GM18519 (cell line): ENCODE results near the gene NELL2.
"Not testable (repeated sequence)": the region's sequence is repeated elsewhere in the genome, so short reads cannot be mapped to it uniquely, and the experiment has no call there.

Experiments used
- ATAC-seq: cut with Tn5 transposase; IDR thresholded peaks from one replicate; pipeline ENCODE4 v1.9.1; 2021; ENCODE audit warnings: mild to moderate bottlenecking, moderate library complexity; ENCODE audit not compliant: unreplicated experiment, low FRiP score

Gene NELL2

DNA sequence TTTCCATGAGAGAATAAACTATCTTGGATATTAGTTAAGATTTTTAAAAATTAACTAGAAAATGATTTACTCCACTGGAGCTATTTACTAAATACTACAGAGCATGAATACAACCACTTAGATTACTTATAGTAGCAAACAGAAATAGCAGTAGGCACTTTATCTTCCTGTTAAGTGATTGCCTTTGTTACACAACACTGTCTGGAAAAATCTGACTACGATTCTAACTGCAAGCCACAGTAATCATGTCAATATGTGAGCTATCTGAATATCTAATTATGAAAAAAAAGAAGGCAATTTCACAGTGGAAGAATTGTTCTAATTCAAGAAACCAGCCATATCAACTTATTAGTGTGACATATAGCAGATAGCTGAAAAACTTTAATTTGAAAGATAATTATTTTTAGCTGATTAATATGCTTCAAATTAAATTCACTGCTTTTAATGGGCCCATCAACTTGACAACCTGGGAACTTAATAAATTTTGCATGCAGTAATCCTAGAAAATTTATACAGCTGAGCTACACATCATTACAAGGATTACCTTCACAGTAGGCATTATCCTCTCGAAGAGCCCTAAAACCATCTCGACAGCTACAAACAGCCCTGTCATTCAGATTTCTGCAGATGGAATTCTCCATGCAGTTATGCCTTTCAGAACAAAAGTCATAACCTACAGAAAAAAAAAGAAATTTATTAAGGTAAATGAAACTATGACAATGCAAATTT lies 172.8 kb downstream of the NELL2 start:
- ATAC-seq = no peak

DNA sequence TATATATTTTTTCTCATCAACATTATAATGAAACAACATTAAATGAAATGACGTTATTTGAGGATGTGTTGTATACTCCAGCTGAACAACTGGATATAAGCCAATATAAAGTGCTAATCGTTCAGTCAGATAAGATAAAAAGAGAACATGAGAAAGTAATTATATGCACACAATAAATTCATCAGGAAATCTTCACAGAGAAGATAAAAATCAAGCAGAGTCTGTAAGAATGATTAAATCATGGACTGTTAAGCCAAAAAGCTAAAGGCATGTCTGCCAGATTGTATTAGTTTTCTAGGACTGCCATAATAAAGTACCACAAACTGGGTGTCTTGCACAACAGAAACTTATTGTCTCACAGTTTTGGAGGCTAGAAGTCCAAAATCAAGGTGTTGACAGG lies 178.6 kb downstream of the NELL2 start:
- no peak for ATAC-seq

DNA sequence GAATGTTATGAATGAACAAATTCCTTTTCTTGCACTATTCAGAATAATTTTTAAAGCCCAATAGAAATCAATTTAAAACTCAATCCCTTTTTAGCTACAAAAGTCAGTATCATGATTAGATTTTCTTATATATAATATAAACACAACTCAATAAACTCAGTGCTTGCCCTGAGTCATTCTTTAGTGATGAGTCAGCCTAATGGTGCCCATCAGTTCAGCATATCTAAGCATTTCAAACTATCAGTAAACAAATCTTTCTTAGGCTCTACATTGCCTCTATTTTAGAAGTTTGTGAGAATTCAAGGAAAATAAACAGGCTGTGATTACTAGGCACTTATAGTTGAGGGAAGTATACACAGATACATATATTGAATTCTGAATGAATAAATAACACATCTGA lies 179.6 kb downstream of the NELL2 start:
- ATAC-seq = no peak

DNA sequence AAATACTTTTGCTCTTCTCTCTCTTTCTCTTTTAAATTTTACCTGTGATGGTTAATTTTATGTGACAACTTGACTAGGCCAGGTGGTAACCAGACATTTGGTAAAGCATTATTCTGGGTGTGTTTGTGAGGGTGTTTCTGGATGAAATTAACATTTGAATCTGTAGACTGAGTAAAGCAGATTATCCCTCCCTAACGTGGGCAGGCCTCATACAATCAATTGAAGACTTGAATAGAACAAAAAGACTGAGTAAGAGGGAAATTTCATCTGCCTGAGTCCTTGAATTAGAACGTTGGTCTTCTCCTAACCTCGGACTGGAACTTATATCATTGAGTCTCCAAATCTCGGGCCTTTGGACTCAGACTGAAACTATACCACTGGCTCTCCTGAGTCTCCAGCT lies 182.1 kb downstream of the NELL2 start:
- ATAC-seq = no peak

DNA sequence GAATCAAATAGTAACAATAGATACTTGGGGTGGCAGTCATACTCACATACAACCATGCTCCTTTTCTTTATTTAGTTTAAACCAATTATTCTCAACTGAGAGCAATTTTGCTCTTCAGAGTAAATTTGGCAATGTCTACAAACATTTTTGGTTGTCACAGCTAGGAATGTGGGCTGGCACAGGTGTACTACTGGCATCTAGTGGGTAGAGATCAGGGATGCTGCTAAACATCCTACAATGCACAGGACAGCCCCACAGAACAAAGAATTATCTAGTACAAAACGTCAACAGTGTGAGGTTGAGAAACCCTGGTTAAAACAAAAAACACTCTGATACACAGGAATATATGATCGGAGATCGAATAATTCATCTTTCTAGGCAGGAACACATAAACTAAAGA lies 186.5 kb downstream of the NELL2 start:
- no peak for ATAC-seq

DNA sequence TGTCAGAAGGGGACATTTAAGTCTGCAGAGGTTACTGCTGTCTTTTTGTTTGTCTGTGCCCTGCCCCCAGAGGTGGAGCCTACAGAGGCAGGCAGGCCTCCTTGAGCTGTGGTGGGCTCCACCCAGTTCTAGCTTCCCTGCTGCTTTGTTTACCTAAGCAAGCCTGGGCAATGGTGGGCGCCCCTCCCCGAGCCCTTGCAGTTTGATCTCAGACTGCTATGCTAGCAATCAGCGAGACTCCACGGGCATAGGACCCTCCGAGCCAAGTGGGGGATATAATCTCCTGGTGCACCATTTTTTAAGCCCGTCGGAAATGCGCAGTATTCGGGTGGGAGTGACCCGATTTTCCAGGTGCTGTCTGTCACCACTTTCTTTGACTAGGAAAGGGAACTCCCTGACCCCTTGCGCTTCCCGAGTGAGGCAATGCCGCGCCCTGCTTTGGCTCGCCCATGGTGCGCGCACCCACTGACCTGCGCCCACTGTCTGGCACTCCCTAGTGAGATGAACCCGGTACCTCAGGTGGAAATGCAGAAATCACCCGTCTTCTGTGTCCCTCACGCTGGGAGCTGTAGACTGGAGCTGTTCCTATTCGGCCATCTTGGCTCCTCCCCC lies 189.2 kb downstream of the NELL2 start:
- ATAC-seq = not testable (repeated sequence)

DNA sequence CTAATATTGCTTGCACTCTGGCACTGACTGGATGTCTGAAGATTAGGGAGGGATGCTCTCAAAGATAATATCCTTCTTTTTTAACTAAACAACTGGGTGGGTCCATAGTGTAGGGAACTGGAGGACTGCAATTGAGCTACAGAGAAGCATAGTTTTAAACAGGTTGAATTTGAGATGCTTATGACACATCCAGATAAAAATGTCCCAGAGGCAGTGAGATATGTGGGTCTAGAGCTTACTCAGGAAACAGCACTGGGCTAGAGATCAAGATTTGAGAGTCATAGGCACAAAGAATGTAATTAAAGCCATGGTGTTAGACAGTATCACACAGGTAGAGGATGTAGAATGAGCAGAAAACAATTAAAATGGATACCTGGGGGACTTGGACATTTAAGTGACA lies 198.4 kb downstream of the NELL2 start:
- ATAC-seq = no peak

DNA sequence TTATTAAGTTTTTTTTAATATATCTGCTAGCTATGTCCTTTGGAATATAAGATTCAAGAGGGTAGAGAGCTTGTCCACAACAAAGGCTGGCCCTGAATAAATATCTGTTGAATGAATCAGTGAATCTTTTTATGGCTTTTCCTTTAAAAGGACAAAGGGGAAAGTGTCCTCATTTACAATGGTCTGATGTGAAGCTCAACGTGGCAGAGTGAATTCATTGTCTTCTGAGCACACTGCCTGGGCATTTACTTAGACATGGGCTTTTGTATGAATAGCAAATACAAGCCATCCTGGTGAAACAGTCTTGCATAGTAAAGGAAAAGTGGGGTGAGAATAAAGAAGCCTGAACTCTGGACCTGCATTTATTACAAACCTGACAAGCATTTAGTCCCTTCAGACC lies 201.2 kb downstream of the NELL2 start:
- ATAC-seq = no peak

DNA sequence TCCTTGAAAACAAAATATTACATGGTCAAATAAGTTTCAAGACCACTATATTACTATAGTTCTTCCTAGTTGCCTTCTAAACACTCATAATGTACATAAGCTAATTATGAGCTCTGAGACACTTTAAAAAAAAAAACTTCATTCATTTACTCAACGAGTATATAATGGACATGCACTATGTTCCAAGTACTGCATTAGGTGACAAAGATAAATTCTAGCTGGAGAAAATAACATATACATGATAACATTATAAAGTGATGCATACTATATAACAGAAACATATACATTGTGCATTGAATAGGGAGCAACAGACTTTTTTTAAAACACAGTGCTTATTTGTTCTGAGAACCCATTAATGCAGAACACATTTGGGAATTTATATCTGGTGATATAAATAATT lies 202.3 kb downstream of the NELL2 start:
- ATAC-seq = no peak

DNA sequence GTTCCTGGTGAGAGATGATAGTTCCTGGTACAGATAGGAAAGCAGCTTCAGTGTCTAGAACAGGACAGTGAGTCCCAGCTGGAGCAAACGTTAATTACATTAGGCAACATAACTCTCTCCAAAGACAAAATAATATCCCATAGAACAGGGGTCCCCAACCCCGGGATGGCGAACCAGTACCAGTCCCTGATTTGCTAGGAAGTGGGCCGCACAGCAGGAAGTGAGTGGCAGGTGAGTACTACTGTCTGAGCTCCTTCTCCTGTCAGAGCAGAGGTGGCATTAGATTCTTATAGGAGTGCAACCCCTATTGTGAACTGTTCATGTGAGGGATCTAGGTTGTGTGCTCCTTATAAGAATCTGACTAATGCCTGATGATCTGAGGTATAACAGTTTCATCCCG lies 204.1 kb downstream of the NELL2 start:
- no peak for ATAC-seq

DNA sequence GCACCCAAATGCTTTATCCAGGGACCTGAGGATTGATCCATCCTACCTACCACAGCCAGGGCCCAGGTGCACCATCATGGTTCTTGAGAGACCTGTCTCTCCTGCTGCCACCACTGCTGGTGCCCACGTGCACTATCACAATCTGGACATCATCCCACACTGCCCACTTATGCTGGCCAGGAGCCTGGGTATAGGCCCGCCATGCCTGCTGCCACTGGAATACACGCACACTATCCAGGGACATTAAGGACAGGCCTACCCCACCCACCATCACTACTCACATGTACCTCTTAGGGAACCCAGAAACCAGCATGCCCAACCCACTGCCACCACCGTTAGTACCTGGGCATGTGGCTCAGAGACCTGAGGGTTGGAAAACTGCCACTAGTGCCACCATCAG lies 207.7 kb downstream of the NELL2 start:
- no peak for ATAC-seq

DNA sequence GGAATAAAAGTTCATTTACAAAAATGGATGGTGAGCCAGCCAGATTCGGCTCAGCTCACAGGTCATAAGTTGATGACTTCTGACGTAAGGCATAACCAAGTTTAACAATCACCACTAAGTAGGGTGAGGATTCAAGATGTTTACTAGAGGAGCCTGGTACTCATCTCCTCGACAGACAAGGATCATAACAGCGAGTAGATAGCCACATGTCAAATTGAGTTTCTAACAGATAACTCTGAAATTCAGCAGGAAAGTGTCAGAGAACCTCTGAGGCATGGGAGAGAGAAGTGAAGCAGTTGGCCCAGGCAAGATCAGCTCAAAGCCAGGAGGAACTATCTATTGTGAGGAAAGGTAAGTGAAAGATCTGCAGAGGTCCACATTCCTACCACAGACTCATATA lies 208.7 kb downstream of the NELL2 start:
- no peak for ATAC-seq

DNA sequence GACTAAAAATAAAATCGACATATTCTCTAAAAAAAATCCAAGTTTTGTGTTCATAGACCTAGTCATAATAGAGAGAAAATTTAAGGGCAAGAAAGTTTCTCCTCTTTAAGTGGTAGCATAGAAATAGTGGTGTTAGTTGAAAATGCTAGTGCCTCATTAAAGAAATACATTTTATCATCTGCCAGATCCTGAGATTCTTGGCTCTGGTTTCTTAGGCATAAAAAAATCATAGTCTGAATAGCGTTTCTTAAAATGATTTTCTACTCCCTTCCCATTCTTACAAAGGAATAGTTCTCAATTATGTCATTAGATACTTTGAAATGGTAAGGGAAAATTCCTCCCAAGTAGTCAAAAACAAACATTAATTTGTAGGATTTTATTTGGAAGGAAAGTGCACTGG lies 212.8 kb downstream of the NELL2 start:
- no peak for ATAC-seq

DNA sequence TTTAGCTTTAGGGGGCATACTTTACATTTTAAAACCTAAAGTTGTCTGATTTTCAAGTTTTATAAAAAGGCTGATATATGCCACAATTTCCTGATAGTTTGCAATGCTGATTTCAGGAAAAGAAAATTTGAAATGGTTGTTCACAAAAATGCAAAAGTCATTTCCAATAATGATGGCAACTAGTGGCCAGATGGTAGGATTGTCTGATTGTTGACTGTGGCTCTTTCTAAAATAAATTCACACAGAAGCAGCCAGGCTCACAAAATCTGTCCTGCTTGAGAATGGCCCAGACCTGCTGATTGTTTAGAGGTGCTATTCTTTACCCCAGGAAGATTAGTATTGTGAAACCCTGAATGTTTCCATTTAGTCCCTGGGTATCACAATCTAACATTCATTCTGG lies 220.3 kb downstream of the NELL2 start:
- no peak for ATAC-seq

DNA sequence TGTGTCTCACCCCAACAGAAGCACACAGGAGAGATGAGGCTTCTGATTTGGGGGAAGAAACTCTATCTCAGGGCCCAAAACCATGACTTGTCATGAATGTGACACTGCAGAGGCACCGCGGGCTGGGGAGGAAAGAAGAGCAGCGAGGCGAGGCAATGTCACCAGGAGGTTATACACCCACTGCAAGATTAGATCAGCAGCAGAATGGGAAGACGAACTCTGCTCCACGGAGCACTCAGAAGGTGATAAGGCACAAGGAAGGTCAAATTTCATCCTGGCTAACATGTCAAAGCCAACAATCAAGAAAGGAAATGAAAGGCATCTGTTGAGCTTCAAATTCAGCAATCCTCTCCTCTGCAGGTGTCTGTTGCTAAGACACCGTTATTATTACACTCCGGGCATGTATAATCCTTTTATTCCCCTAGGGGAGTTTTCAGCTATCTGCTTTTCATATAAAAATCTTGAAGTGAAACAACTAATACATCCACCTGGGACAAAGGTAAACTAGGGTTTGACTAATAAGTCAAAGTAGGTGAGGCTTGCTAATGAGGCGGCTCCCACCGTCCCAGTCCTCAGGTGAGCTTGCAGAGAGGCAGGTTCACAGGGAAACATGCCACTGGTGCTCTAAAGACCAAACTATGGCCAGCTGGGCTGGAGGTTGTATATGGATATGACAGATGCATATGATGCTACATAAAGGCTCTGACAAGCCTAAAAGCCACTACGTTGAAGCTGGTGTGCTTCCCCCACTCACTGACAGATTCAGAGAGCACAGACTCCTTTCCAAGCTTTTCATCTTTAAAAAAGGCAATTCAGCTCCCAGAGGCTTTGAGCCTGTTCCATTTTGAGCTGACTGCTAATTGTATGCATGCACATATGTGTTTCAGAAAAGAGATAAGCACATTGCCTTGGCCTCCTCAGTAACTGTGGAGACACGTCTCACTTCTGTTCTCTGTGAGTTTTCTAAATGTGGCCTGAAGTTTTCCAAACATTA lies 221.2 kb downstream of the NELL2 start:
- ATAC-seq = no peak

DNA sequence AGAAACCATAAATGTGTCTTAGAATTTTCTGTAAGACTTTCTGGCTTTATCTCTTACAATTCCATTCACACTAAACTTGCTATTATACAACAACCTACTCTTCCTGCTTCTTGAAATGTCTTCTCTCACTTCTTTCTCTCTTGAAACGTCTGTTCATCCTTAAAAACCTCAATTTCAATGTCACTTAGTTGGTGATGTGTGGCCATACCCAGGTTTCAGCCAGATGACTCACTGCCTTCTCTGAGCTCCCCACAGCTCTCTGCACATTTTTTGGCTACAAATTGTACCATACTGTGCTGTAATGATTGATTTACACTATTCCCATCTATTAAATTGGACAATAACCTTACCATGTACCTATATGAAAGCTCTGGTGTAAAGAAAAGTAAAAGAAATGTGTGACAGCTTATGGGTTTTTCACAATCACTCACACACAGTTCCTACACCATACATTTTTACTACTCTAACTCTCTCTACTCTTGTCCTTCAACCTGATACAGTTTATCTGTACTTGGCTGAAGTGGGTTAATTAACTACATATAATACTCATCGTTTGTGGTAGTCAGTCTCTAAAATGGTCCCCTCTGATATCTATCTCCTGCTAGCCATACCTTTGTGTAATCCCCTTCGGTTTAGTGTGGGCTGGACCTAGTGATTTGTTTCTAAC lies 222.1 kb downstream of the NELL2 start:
- ATAC-seq = no peak

DNA sequence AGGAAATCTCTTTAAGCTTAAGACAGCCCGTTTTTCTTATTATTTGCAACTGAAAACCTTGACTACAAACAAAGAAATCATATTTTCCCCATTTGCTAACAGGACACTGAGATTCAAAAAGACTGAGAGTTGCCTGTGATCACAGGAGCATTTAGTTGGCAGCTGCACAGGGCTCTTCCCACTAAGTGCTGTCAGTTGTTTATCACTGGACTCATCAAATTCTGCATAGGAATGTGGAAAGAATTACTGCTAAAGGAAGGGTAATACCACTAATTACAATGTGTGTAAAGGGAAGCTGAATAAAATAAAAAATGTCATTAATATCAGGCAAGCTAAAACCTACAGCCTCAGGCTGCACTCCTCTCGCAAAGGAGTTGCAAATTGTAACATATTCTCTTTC lies 226.4 kb downstream of the NELL2 start:
- ATAC-seq = no peak

DNA sequence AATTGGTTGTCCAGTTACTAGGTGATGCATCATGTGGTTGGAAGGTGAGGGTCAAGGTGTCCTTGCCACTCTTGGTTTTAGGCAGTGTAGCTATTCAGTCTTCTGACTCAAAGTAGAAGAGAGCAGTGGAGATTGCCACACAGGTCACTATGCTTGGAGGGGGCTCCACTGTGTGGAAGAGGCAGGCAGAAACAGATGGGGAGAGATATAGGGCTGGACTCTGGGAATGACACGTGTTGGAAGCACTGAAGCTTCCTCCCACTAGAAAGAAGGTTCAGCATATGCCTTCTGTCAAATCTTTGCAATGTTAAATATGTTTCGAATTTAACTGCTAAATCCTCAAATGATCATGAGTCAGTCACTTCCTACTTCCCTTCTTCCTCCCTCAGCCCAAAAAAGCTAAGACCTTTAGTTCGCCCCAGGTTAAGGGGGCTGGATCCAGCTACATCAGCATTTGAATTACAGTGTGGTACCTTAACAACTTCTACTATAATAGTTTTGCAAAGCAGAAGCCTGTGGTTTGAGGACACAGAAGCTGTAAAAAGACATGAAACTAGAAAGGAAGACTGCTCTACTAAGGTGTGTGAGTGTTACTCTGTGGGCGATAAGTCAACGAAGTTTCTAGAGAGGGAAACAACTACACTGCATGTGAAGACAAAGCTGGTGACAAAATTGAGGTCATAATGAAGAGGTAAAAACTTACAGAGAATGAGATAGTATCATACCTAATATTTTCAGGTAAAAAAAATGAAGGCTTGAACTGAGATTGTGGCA lies 228.0 kb downstream of the NELL2 start:
- ATAC-seq = no peak

DNA sequence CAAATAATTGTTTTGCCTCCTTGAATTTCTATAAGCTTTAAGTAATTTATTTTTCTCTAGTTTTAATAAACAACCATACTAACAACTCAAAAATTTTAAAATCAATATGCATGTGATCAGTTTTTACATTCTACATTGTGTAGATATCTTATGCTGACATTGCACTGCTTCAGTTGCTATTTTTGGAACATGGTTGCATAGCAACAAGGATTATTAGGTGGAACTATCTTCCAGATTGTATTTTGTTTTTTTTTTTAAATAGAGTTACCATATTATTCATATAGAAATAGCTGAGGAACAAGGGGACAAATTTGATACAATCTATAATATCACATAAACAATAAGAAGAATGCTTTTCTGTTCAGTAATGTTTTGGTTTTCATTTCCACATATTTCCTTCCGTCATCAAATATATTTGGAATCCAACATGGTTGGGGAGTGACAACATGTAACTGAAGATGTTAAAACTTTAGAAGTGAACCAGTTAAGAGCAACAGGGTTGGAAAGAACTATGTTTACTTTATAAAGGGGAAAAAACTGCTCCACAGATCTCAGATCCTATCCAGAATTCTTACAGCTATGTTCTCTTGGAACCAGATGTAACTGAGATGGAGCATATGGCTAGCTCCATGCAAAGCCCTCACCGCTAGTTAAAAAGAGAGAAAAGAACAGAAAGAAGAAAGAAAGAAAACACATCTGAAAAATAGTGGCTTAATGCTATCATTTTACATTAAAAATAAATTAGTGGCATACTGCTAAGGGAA lies 235.5 kb downstream of the NELL2 start:
- ATAC-seq = no peak
